ENCODE data around the gene QSOX1.
"Not testable (repeated sequence)": the region's sequence is repeated elsewhere in the genome, so short reads cannot be mapped to it uniquely, and the experiment has no call there.

QSOX1 gene

GRCh38 chr1:180154325-180155181, at the start of gene QSOX1:
Gene QSOX1 (plus strand): TSS chr1:180154869. CDS start chr1:180154908, 39 bp downstream.
- DNase-seq (ENCODE audit: low read depth in 3 of 3), result peak; percentile 67 to 83 (median 80)

- no peak for DNase-seq (ENCODE audit: low read depth in 3 of 3)
Observed at GRCh38 chr1:180112091-180112490, 42.6 kb upstream of the QSOX1 start.

- no peak for DNase-seq (ENCODE audit: low read depth in 3 of 3)
Observed at GRCh38 chr1:180112984-180113647, 41.6 kb upstream of the QSOX1 start.

GRCh38 chr1:180114396-180114945, 40.2 kb upstream of the QSOX1 start:
- no peak for DNase-seq (ENCODE audit: low read depth in 3 of 3)

GRCh38 chr1:180116964-180117763, 37.5 kb upstream of the QSOX1 start:
- DNase-seq (ENCODE audit: low read depth in 3 of 3), result no peak

GRCh38 chr1:180117764-180118116, 36.9 kb upstream of the QSOX1 start:
- DNase-seq (ENCODE audit: low read depth in 3 of 3), result no peak

- no peak for DNase-seq (ENCODE audit: low read depth in 3 of 3)
Observed at GRCh38 chr1:180119837-180120236, 34.8 kb upstream of the QSOX1 start.

- no peak for DNase-seq (ENCODE audit: low read depth in 3 of 3)
Observed at GRCh38 chr1:180123463-180123936, 31.2 kb upstream of the QSOX1 start.

GRCh38 chr1:180130651-180131050, 24.0 kb upstream of the QSOX1 start:
- DNase-seq (ENCODE audit: low read depth in 3 of 3), result no peak

- DNase-seq (ENCODE audit: low read depth in 3 of 3), result no peak
Observed at GRCh38 chr1:180131510-180131909, 23.2 kb upstream of the QSOX1 start.

GRCh38 chr1:180133193-180133592, 21.5 kb upstream of the QSOX1 start:
- no peak for DNase-seq (ENCODE audit: low read depth in 3 of 3)

- not testable (repeated sequence) for DNase-seq (ENCODE audit: low read depth in 3 of 3)
Observed at GRCh38 chr1:180133688-180134087, 21.0 kb upstream of the QSOX1 start.

GRCh38 chr1:180135535-180135934, 19.1 kb upstream of the QSOX1 start:
- DNase-seq (ENCODE audit: low read depth in 3 of 3), result no peak

GRCh38 chr1:180136331-180136967, 18.2 kb upstream of the QSOX1 start:
- no peak for DNase-seq (ENCODE audit: low read depth in 3 of 3)

- DNase-seq (ENCODE audit: low read depth in 3 of 3), result no peak
Observed at GRCh38 chr1:180136968-180137356, 17.7 kb upstream of the QSOX1 start.

- no peak for DNase-seq (ENCODE audit: low read depth in 3 of 3)
Observed at GRCh38 chr1:180137776-180138175, 16.9 kb upstream of the QSOX1 start.

GRCh38 chr1:180141381-180141934, 13.2 kb upstream of the QSOX1 start:
- no peak for DNase-seq (ENCODE audit: low read depth in 3 of 3)

- no peak for DNase-seq (ENCODE audit: low read depth in 3 of 3)
Observed at GRCh38 chr1:180143359-180143758, 11.3 kb upstream of the QSOX1 start.

GRCh38 chr1:180144659-180145357, 9.9 kb upstream of the QSOX1 start:
- DNase-seq (ENCODE audit: low read depth in 3 of 3), result no peak

- no peak for DNase-seq (ENCODE audit: low read depth in 3 of 3)
Observed at GRCh38 chr1:180145446-180145845, 9.2 kb upstream of the QSOX1 start.

All from stimulated activated CD4-positive, alpha-beta T cell treated with anti-CD3 and anti-CD28 coated beads, TNF-alpha, amount 100 ng/mL, for 24 hours (primary cell).